ENCODE results near the gene TMEM131L.

Gene TMEM131L

DNA sequence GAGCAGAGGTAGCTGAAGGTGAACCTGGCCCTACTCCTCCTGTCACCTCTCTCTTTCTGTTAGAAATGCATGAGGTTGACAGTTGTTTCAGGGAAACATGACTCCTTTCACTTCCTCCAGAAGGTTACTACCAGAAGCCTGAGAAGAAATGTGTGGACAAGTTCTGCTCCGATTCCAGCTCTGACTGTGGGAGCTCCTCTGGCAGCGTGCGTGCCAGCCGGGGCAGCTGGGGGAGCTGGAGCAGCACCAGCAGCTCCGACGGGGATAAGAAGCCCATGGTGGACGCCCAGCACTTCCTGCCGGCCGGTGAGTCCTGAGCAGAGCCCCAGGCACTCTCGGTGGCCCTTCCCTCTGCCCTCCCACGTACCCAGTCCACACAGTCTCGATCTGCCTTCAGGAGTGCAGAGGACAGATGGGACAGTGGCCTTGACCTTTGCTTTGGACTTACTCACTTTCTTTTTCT is 156.6 kb downstream of the TMEM131L start:
- Mint-ChIP-seq H3K4me3 (peak overlapping the region; percentile 45), H3K36me3 (ENCODE audit: low read depth) (peaks cover 47% of the 10 kb centered on the region), H3K4me1 (ENCODE audit: low read depth) (peaks cover 46% of the 10 kb centered on the region), H3K9me3 (no peaks in the 10 kb centered on the region), H3K27ac (peak overlapping the region; percentile 54), H3K27me3 (no peaks in the 10 kb centered on the region)
- intact Hi-C loops (cut with micrococcal nuclease), result no loop called here

DNA sequence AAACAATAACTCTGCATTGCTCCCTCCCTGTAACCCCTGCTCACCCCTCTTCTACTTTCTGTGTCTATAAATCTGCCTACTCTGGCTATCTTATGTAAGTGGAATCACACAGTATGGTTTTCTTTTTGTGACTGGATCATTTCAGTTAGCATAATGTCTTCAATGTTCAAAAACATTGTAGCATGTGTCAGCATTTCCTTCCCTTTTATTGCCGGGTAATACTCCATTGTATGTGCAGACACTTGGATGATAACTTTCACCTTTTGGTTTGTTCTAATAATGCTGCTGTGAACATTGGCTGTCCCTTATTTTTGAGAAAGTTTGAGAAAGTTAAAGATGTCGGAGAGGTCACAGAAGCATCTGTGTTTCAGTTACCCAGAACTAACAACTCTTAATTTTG is 157.3 kb downstream of the TMEM131L start:
- Mint-ChIP-seq H3K27me3 (no peaks in the 10 kb centered on the region), H3K9me3 (no peaks in the 10 kb centered on the region), H3K27ac (peak overlapping the region; percentile 54), H3K4me1 (ENCODE audit: low read depth) (peaks cover 46% of the 10 kb centered on the region), H3K36me3 (ENCODE audit: low read depth) (peaks cover 47% of the 10 kb centered on the region), H3K4me3 (no peak overlapping the region)
- intact Hi-C loops (cut with micrococcal nuclease), result no loop called here

DNA sequence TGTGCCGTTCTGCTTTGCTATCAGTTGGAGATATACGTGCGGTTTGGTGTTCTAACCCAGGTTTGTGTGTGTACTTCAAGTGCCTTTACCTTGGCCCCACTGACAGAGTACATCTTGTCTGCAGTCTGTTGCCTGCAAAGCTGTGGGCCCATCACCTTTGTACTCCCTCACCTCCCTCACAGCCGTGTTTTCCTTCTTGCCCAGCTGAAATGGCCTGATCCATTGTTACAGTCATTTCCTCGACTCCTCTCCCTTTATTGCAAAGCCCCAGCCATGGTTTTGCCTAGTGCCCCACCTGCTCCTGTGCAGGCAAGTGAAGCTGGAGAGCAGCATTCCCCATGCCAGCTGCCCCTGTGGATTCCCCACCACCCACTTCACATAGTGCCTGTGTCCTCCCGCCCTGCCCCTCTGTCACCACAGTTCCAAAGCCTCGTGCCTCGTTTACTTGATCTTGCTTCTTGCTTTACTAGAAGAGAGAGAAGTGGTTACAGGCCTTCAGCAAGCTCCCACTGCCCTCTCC is 162.7 kb downstream of the TMEM131L start:
- Mint-ChIP-seq H3K27ac (no peak overlapping the region), H3K36me3 (ENCODE audit: low read depth) (peaks cover 80% of the 10 kb centered on the region), H3K4me1 (ENCODE audit: low read depth) (no peaks in the 10 kb centered on the region), H3K27me3 (no peaks in the 10 kb centered on the region), H3K4me3 (no peak overlapping the region), H3K9me3 (no peaks in the 10 kb centered on the region)
- intact Hi-C loops (cut with micrococcal nuclease), result no loop called here

DNA sequence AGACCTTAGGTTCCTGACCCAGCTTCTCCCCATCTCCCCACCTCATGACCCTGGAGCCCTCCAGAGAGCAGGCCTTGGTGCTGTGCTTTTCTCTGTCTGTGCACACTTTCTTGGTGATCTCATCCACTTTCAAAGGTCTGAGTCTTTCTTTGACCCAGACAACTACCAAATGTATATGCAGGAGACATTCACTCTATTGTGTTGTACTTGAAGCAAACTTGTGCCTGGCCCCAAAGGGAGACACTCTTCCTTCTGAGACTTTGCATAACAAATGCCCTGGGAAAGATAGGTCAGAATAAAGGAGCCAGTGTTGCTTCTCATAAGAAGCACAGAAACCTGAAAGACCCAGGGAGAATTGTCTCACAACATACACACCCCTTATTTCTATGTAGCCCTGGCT is 163.6 kb downstream of the TMEM131L start:
- H3K36me3 Mint-ChIP-seq (ENCODE audit: low read depth), result peaks cover 75% of the 10 kb centered on the region
- H3K9me3 Mint-ChIP-seq, result no peaks in the 10 kb centered on the region
- no peaks in the 10 kb centered on the region for H3K4me1 Mint-ChIP-seq (ENCODE audit: low read depth)
- intact Hi-C loops (cut with micrococcal nuclease), result no loop called here
- no peak overlapping the region for H3K27ac Mint-ChIP-seq
- H3K4me3 Mint-ChIP-seq, result no peak overlapping the region
- H3K27me3 Mint-ChIP-seq, result no peaks in the 10 kb centered on the region

GRCh38 chr4:153634738-153635353 is 168.7 kb downstream of the TMEM131L start:
- peaks cover 19% of the 10 kb centered on the region for H3K4me1 Mint-ChIP-seq (ENCODE audit: low read depth)
- no peaks in the 10 kb centered on the region for H3K27me3 Mint-ChIP-seq
- no peaks in the 10 kb centered on the region for H3K9me3 Mint-ChIP-seq
- H3K36me3 Mint-ChIP-seq (ENCODE audit: low read depth), result peaks cover 50% of the 10 kb centered on the region
- no peak overlapping the region for H3K4me3 Mint-ChIP-seq
- intact Hi-C loops (cut with micrococcal nuclease), result loop anchor here (1.0 kb wide), 1 partner anchor 115 kb away; no protein-coding TSS in a partner anchor
- no peak overlapping the region for H3K27ac Mint-ChIP-seq

DNA sequence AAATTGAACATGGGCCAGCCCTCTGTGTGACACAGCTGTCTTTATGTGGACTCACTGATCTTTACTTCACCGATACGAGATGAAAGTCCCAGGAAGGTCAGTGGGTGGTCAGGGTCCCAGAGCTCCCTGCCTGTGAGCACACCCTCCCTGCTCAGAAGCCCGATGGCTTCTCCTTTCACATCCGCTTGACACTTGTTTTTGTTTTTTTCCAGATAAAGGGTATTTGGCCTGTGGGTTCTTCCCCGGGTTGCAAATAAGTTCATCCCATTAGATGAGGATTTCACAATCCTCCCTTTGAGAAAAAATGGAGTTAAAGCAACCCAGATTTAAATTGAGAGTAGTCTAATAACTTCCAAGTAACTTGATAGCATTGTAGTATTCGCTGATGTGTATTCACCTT is 169.7 kb downstream of the TMEM131L start:
- H3K4me1 Mint-ChIP-seq (ENCODE audit: low read depth), result peaks cover 23% of the 10 kb centered on the region
- H3K27ac Mint-ChIP-seq, result peak overlapping the region; percentile 7
- H3K9me3 Mint-ChIP-seq, result no peaks in the 10 kb centered on the region
- peak overlapping the region; percentile 1 for H3K4me3 Mint-ChIP-seq
- H3K27me3 Mint-ChIP-seq, result no peaks in the 10 kb centered on the region
- H3K36me3 Mint-ChIP-seq (ENCODE audit: low read depth), result peaks cover 40% of the 10 kb centered on the region
- intact Hi-C loops (cut with micrococcal nuclease), result no loop called here

DNA sequence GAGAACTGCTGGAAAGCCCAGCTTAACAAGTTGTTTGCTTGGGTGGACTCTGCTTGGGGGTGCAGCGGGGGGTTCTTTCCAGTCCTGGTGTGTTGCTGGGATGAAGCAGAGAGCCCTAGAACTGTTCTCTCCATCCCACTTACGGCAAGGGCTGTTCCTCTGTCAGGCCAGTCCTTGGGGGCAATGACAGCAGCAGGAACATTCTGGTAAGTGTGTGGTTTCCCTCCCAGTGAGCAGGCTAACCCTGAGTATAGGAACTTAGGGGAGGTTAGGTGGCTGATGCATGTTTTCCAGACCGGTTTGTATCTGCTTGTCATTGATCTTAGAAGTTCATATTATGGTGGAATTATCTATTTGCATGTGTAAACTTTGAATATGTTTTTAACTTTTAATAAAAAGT is 171.0 kb downstream of the TMEM131L start:
- no peak overlapping the region for H3K4me3 Mint-ChIP-seq
- H3K36me3 Mint-ChIP-seq (ENCODE audit: low read depth), result peaks cover 33% of the 10 kb centered on the region
- H3K27ac Mint-ChIP-seq, result no peak overlapping the region
- no peaks in the 10 kb centered on the region for H3K9me3 Mint-ChIP-seq
- H3K4me1 Mint-ChIP-seq (ENCODE audit: low read depth), result peaks cover 28% of the 10 kb centered on the region
- H3K27me3 Mint-ChIP-seq, result no peaks in the 10 kb centered on the region
- intact Hi-C loops (cut with micrococcal nuclease), result no loop called here

- Mint-ChIP-seq H3K27me3 (no peaks in the 10 kb centered on the region), H3K36me3 (ENCODE audit: low read depth) (peaks cover 25% of the 10 kb centered on the region), H3K27ac (no peak overlapping the region), H3K9me3 (no peaks in the 10 kb centered on the region), H3K4me3 (no peak overlapping the region), H3K4me1 (ENCODE audit: low read depth) (peaks cover 30% of the 10 kb centered on the region)
- intact Hi-C loops (cut with micrococcal nuclease), result no loop called here
These were observed 171.9 kb downstream of the TMEM131L start for GRCh38 chr4:153638011-153638410.

GRCh38 chr4:153638999-153639398 is 172.8 kb downstream of the TMEM131L start:
- Mint-ChIP-seq H3K27ac (no peak overlapping the region), H3K4me1 (ENCODE audit: low read depth) (peaks cover 30% of the 10 kb centered on the region), H3K27me3 (no peaks in the 10 kb centered on the region), H3K4me3 (no peak overlapping the region), H3K9me3 (no peaks in the 10 kb centered on the region), H3K36me3 (ENCODE audit: low read depth) (peaks cover 24% of the 10 kb centered on the region)
- intact Hi-C loops (cut with micrococcal nuclease), result no loop called here

- Mint-ChIP-seq H3K9me3 (peaks cover 4% of the 10 kb centered on the region), H3K27ac (no peak overlapping the region), H3K36me3 (ENCODE audit: low read depth) (peaks cover 26% of the 10 kb centered on the region), H3K27me3 (no peaks in the 10 kb centered on the region), H3K4me1 (ENCODE audit: low read depth) (peaks cover 30% of the 10 kb centered on the region), H3K4me3 (no peak overlapping the region)
- intact Hi-C loops (cut with micrococcal nuclease), result loop anchor here (10.0 kb wide), 3 partner anchors 205 to 495 kb away; partner anchors contain the start of gene MND1
These were observed 174.0 kb downstream of the TMEM131L start for GRCh38 chr4:153639833-153640802.

GRCh38 chr4:153641532-153641931 is 175.4 kb downstream of the TMEM131L start:
- H3K36me3 Mint-ChIP-seq (ENCODE audit: low read depth), result peaks cover 15% of the 10 kb centered on the region
- no peaks in the 10 kb centered on the region for H3K27me3 Mint-ChIP-seq
- H3K27ac Mint-ChIP-seq, result no peak overlapping the region
- peaks cover 9% of the 10 kb centered on the region for H3K9me3 Mint-ChIP-seq
- peaks cover 17% of the 10 kb centered on the region for H3K4me1 Mint-ChIP-seq (ENCODE audit: low read depth)
- no peak overlapping the region for H3K4me3 Mint-ChIP-seq
- intact Hi-C loops (cut with micrococcal nuclease), result loop anchor here (10.0 kb wide), 3 partner anchors 207 to 497 kb away; partner anchors contain the start of gene MND1

DNA sequence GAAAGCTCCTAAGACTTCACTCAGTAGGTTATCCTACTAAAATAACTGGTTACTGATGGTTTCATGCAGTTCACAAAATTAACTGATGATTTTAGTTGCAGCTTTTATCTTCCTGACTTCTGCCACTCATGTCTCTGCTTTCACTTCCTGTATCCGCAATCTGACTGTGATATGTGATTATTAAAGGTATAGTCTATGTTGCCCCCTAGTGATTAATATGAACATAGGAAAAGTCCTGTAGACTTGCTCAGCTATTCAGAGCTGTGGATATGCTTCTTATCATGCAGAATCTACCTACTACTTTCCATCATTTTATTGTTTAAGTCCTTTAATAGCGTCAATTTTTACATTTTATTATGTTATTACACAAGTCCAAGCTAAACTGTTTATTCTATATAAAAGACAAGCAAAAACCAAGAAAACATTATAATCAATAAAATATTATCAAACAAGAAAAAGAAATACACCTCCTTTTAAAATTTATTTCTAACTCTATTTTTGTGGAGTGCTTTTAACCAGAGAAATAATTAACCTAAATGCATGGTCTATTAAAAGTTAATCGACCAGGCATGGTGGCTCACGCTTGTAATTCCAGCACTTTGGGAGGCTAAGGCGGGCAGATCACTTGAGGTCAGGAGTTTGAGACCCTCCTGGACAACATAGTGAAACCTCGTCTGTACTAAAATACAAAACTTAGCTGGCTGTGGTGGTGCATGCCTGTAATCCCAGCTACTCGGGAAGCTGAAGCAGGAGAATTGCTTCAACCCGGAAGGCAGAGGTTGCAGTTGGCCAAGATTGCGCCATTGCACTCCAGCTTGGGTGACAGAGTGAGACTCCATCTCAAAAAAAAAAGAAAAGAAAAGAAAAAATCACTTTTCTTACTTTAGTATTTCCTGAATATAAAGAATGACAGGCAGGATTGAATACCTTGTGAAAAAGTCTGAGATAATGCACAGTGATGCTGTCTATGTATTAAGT is 177.5 kb downstream of the TMEM131L start:
- Mint-ChIP-seq H3K4me3 (no peak overlapping the region), H3K9me3 (peaks cover 9% of the 10 kb centered on the region), H3K36me3 (ENCODE audit: low read depth) (peaks cover 5% of the 10 kb centered on the region), H3K27ac (no peak overlapping the region), H3K4me1 (ENCODE audit: low read depth) (peaks cover 34% of the 10 kb centered on the region), H3K27me3 (no peaks in the 10 kb centered on the region)
- intact Hi-C loops (cut with micrococcal nuclease), result loop anchor here (10.0 kb wide), 3 partner anchors 209 to 499 kb away; partner anchors contain the start of gene MND1

- Mint-ChIP-seq H3K27me3 (no peaks in the 10 kb centered on the region), H3K36me3 (ENCODE audit: low read depth) (peaks cover 5% of the 10 kb centered on the region), H3K27ac (no peak overlapping the region), H3K9me3 (peaks cover 9% of the 10 kb centered on the region), H3K4me1 (ENCODE audit: low read depth) (peaks cover 29% of the 10 kb centered on the region), H3K4me3 (no peak overlapping the region)
- intact Hi-C loops (cut with micrococcal nuclease), result loop anchor here (5.0 to 10.0 kb wide), 4 partner anchors 37 to 500 kb away; partner anchors contain the start of genes MND1 and TLR2
These were observed 179.0 kb downstream of the TMEM131L start for GRCh38 chr4:153645183-153645582.

Data from dendritic cell treated with granulocyte-macrophage colony-stimulating factor and Interleukin-4, amounts not matched to agents 40 ng/mL and 50 ng/mL, for 4 days (primary cell).